NCI-H446 treated with DMSO at 0.1 percent for 48 hours (cell line): ENCODE measurements around the gene S100A9.
"Not testable (repeated sequence)": the region's sequence is repeated elsewhere in the genome, so short reads cannot be mapped to it uniquely, and the experiment has no call there.

Source experiments
- DNase-seq: peaks from one replicate; lab custom pipeline; 2025; lab: John Stamatoyannopoulos, UW

Gene S100A9

DNA sequence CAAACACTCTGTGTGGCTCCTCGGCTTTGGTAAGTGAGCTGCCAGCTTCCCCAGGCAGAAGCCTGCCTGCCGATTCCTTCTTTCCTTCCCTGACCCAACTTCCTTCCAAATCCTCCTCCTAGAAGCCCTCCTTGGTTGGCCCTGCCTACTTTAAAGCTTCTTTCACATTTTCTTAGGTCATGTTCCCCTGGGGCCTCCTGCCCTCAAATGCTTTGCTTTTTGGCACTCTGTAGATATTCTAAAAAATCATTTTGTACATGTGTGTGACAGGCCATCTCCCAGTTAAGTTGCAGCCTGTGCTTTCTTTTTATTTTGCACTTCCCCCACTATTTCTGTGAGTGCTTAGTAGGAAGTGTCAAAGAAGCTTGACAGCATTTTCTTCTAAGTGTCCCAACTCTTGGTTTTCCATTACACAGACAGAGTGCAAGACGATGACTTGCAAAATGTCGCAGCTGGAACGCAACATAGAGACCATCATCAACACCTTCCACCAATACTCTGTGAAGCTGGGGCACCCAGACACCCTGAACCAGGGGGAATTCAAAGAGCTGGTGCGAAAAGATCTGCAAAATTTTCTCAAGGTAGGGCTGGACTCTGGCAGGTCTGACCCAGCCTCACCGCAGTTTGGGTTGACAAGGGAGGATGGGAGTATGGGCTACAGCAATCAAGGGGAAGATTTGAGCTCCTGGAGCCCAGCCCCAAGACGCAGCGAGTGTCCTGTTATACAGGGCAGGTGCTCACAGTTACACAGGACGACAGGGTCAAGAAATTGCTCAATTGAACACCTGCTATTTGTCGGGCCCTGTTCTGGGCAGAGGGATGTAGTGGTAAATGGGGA lies at the start of gene S100A9:
S100A9 (plus strand) TSS at position 2 of the 838 bp plus-strand sequence; CDS start at position 432, 430 bp downstream.
- DNase-seq: no peak

DNA sequence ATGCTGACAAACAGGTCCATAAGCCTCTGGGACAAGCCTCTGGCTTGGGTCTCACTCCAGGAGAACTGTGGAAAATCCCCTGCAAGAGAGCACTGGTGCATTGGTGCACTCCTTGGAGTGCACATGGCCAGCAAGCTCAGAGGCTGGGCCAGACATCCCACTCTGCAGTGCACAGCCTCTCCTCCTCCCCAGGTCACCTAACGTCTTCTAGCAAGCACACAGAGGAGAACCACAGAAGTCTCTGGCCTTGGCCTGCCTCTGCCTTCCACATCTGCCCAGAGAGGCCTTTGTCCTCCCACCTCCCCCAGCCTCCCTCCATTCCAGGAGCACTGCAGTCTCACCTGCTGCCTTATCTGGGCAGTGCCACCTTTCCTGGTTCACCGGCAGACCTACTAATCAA lies 49.1 kb upstream of the S100A9 start:
- DNase-seq: no peak

DNA sequence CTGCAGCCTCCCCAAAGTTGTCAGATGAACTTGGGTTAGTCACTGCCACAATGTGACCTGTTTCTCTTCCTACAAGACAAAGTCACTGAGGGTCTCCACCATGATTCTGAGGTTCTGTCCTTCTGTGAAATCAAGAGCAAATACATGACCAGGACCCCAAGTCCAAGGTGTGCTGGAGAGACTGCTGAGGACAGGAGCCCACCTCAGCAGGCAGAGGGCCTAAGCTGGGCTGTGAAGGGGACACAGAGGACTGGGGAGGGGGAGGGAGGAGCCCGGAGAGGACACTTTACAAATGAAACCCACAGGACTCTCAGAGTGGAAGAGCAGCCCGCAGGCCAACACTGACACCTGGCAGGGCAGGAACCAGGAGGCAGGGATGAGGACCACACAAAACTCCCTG lies 48.2 kb upstream of the S100A9 start:
- no peak for DNase-seq

DNA sequence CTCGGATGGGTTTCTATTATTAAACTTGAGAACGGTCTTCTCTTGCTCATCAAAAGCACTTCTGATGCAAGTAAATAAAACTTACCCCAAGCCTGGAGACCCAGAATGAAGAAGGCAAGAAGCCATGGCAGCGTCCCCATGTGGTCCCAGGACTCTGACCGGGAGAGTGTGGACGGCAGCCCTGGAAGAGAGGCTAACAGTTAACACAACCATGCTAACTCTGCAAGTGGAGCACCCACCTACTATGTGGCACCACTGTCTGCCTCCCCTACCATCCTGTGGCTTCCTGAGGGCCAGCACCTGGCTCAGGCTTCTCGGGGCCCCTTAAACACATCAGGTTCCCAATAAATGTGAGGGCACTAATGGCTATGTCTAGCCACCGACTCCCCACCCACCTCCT lies 47.1 kb upstream of the S100A9 start:
- no peak for DNase-seq

DNA sequence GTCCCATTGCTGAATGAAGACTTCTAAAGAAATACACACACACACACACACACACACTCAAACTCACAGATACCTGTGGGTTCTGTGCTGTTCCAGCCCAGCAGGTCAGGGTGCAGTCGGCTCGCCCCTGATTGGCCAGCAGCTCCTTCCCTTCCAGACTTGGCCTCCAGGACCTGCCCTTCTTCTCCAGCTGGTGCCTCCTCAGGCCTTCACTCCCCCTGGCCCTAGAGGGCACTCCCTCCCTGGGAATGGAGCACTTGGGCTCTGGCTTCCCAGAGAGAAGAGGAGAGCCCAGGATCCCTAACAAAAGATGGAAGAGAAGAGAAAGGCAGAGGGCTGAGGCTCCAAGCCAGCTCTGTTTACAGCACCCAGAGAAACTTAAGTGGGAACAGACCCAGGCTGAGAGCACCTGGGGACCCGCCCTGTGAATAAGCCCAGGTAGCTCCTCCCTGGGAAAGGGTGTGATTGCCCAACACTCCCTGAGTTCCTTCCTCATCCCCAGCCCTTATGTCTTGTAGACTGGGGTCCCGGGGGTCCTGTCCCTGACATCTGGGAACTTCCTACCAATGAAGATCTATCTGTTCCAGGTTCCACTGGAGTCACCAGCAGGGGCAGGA lies 45.0 kb upstream of the S100A9 start, which contains the start of gene PGLYRP3:
PGLYRP3 (minus strand) TSS at position 383 of the 617 bp plus-strand sequence. CDS start 2,287 bp downstream, outside the sequence.
- DNase-seq: no peak

DNA sequence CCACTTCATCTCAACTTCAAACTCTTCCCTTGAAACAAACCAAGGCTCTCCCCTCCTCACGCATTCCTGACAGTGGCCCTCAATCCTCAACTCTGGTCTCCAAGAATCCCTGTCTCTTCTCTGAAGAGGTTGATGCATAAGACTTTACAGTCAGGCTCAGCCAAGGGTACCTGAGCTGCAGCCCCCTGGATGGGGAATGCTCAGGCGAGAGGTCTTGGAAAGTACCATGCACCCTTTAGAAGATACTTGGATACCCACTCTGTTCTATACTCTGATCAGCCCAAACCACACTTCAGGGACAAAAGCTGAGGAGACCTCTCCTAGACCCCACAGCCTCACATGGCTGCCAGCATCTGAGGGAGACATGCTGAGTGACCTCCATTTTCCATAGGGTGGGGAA lies 44.4 kb upstream of the S100A9 start:
- no peak for DNase-seq

DNA sequence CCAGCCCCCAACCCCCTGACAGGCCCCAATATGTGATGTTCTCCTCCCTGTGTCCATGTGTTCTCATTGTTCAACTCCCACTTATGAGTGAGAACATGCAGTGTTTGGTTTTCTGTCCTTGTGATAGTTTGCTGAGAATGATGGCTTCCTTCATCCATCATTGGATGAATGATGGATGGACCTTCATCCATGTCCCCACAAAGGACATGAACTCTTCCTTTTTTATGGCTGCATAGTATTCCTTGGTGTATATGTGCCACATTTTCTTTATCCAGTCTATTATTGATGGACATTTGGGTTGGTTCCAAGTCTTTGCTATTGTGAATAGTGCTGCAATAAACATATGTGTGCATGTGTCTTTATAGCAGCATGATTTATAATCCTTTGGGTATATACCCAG lies 43.3 kb upstream of the S100A9 start:
- DNase-seq: not testable (repeated sequence)

DNA sequence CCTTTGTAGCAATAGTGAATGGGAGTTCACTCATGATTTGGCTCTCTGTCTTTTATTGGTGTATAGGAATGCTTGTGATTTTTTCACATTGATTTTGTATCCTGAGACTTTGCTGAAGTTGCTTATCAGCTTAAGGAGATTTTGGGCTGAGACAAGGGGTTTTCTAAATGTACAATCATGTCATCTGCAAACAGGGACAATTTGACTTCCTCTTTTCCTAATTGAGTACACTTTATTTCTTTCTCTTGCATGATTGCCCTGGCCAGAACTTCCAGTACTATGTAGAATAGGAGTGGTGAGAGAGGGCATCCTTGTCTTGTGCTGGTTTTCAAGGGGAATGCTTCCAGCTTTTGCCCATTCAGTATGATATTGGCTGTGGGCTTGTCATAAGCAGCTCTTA lies 41.6 kb upstream of the S100A9 start:
- DNase-seq: not testable (repeated sequence)

DNA sequence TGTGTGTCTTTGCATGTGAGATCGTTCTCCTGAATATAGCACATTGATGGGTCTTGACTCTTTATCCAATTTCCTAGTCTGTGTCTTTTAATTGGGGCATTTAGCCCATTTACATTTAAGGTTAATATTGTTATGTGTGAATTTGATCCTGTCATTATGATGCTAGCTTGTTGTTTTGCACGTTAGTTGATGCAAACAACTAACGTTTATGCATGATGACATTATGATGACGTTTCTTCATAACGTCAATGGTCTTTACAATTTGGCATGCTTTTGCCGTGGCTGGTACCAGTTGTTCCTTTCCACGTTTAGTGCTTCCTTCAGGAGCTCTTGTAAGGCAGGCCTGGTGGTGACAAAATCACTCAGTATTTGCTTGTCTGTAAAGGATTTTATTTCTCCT lies 39.5 kb upstream of the S100A9 start:
- DNase-seq: not testable (repeated sequence)

DNA sequence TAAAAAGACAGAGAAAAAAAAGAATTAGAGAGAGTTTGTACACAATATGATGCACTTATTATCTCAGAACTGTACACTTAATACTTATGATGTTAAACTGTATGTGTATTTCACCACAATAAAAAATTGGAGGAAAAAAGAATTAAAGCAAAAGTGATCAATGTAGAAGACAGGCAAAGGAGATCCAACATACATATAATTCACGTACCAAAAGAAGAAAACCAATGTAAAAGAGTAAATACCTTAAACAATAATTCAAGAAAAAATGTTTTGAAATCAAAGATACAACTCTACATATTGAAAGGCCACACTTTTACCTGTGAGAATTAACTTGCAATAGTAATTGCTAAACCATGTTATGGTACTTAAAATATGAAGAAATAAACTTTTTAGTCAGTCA lies 35.1 kb upstream of the S100A9 start:
- no peak for DNase-seq

DNA sequence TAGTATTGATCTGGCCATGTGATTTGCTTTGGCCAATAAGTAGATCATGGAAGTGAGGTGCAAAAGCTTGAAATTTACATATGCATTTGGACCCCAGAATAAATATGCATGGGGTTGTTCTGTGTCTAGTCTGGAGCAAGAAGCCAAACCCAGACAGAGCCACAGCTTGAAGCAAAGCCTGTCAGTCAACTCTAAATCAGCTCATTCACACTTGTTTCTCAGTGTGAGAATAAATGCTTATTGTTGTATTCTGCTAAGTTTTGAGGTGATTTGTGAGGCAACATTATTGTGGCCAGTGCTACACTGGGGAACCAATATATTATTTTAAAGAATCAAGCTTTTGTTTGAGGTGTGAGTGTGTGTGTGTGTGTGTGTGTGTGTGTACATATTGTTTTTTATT lies 32.7 kb upstream of the S100A9 start:
- no peak for DNase-seq

DNA sequence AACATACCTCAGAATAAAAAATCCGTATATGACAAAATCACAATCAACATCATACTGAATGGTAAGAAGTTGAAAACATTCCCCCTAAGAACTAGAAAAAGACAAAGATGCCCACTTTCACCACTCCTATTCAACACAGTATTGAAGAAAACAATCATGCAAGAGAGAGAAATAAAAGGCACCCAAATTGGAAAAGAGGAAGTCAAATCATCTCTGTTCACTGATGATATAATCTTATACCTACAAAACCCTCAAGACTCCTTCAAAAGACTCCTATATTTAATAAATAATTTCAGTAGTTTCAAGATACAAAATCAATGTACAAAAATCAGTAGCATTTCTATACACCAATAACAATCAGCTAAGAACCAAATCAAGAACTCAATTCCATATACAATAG lies 23.8 kb upstream of the S100A9 start:
- DNase-seq: no peak

DNA sequence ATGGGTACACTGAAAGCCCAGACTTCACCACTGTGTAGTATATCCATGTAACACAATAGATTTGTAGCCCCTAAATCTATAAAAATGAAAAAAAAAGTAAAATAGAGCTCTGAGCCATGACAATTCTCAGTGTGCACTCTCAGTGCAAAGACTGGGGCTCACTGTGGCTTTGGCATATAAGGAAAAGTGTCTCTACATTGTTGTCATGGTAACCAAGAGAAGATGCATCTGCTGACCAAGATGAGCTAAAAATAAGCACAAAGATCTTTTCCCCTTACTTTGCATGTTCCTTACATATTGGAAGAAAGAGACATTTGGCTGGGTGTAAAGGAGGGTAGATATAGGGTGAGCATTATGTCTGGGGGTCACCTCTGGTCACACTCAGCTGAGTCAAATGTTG lies 21.0 kb upstream of the S100A9 start:
- no peak for DNase-seq

DNA sequence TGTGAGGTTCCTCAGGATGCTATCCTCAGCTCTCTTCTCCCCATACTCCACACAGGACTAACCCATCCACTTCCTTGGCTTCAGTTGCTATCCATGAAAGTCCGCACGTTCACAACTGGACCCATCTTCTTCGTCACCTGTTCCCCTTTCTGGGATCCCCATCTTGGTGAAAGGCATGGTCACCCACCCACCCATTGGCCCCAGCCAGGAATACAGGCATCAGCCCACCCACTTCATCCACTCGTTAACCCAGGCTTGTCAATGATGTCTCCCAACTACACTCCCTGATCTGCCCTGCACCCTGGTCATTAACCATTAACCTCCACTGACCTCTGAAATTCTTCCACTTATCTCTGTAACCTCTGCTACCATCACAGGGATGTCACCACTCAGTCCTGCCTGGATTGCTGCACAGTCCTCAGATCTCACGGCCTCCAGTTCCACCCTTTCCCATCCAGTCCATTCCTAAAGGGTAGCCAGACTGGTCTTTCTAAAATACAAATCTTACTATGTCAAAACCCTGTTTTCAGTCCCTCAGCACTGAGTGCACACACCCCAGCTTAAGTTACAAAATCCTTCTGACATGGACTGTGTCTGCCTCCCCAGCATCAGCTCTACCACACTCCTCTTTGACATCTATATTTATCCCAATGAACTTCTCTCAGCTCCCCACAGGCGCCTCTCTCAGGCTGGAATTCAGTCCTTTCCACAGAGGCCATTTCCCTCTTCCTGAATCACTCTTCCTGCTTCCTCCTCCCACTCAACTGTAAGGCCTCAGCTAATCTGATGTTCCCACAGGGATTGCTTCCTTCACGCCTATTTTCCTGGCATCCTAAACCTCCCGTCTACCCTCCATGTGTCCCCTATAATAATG lies 19.4 kb upstream of the S100A9 start:
- no peak for DNase-seq

DNA sequence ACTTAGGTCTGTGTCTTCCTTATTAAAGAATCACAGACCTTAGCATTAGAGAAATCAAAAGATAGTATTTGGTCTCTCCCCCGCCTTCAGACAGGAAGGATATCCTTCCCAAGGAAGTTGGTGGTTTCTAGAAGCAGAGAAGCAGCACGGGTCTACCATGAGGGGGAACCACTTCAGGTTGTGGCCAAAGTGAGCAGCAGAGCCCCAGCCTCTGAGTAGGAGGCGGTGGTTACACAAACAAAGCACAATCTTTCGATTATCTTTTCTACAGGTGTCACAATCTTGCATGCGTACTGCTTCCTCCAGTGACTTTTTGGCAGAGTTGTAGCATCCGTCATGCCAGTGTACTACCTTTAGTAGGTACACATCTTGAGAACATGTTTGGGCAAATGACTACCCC lies 17.9 kb upstream of the S100A9 start:
- DNase-seq: no peak

DNA sequence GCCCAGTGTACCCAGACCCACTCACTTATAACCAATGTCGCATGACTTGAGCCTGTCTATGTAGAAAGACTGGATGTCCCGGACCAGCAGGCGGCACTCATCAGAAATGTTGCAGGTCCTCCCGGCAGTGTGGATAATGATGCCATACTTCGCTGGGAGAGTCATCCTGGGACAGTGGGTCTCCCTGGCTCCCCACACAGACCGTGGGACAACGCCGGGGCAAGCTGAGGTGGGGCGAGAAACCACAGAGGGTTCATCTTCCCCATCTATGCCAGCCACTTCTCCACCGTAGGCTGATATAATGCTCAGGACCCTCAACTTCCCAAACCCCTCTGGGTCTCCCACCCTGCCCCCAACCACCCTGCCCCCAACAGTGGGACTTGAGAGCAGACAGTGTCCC lies 17.3 kb upstream of the S100A9 start:
- DNase-seq: no peak

DNA sequence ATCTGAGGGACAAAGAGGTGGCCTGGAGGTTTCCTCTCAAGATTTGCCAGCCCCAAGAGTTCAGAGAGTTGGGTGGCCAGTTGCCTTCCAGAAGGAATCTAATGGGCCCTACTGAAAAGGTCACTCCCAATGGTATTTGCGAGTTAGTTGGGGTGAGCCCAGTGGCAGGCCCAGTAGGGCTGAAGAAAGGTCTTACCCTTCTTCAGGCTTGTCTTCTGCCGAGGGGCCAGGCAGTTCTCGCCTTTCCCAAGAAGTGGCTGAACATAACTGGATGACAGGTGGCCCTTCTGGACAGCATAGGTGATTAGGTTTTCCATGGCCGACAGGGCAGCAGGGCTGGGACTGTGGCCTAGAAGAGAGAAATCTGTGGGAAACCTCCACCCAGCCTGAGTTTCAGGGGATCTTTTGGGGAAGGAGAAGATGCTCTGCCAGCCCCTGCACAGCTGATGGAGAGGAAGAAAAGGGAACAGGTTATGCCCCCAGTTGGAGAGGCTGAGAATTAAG lies 16.2 kb upstream of the S100A9 start:
- DNase-seq: no peak

DNA sequence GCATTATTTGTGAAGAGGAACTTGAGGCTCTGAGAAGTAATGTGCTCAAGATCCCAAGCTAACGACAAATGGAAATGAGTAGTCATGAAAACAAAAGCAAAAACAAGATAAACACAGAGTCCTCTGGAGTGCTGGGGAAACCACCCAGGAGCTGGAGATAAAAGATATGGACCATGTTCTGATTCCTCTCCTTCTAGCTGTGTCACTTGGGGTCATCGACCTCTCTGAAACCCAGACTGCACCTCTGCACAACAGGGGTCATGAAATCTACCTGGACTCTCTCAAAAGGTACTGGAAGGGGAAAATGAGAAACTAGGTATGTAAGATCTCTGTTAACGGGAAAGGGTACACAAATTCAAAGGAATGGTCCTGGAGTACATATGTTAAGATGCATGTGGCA lies 15.5 kb upstream of the S100A9 start:
- no peak for DNase-seq

DNA sequence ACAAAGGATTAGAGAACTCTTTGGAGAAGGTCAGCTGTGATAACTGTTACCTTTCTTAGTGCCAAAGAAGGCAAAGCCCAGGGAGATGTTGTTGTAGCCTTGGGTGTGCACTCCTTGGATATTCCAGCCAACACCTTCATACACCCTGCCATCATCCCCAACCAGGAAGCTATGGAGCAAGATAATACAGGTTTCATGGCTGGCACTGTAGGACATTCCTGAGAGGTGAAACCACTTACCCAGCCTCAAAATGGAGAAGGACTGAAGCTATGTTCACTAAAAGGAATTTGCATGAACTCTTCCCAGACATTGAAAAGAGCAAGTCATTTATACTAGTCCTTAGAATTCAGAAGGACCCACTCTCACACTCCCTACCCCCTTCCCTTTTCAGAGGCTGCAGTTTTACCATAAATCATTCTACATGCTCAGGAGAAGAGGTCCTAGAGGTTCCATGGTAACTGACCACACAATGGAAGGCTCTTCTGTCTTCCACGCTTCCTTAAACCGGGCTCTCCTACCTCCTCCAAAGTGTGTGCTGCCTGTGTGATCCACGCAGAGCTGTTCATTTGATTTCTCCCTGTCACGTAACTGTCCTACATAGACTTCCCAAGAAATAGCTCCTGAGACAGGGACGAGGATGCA lies 14.5 kb upstream of the S100A9 start:
- no peak for DNase-seq

DNA sequence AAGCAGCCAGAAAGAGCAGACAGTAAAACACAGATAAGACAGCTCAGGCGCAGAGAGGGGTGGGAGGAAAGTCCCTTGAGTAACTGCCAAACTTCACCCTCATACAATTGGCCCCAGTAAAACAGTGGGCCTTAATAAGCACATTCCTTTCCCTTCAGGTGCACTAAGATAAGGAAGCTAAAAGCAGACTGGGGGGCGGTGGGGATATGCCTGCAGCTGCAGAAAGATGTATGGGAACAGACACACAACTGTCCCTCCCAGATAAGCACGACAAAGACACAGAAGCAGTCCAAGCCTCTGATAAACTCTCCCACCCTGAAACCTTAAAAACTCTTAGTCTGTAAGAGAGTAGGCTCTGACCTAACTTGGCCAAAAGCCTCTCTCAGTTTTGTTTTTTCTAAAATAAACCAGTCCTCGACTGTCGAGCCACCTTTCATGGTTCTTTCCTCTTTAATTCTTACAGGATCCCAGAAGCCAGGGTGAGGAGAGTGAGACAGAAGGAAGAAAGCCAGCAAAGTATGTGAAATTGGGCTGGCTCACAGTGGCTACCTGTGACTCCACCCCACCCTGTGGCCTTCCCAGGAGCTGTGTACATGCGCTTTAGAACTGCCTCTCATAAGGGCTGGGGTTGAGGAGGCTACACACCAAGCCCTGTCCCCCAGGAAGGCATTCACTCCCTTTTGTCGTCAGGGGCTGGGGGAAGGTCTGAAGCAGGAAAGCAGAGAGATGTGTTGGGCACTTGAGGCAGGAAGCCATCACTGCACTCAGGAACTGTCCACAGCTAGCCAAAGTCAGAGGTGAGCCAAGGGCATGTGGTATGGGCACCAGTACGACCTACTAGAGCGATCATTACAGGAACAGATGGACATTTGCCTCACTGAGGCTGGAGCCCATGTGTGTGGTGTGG lies 13.6 kb upstream of the S100A9 start:
- no peak for DNase-seq

DNA sequence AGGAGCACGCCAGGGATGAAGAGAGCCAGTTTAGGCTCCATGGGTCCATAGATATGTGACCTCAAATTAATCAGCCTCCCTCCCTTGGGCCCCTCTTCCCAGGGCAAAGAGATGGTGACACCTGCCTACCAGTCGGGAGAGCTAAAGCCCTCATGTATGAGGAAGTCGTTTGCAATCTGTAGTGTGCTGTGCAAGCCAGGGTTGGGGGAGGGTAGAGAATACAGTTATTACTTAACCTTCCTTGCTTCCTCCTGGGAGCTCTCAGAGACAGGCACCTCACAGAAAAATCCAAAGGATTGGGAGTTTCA lies 13.0 kb upstream of the S100A9 start:
- DNase-seq: no peak
